ENCODE measurements around the gene HIVEP2. TPM values are rescaled to one million over a fixed set of nuclear protein-coding genes. Genes with fewer than 3 reads are reported as not detected.

HIVEP2 gene
- total RNA-seq, 1 donor from 2014 or later, result 12.3 TPM

- DNase-seq (ENCODE audit: low read depth), result no peak
- TF ChIP-seq CTCF (conservative IDR thresholded peaks at IDR 0.05; ENCODE audit: low read depth, low read length), result no peak
- no peak overlapping the region for H3K4me3 ChIP-seq (ENCODE audit: low read depth, low read length)
Observed at GRCh38 chr6:142913036-142913510, 31.9 kb downstream of the HIVEP2 start.

- DNase-seq (ENCODE audit: low read depth), result no peak
Observed at GRCh38 chr6:142912125-142912524, 32.9 kb downstream of the HIVEP2 start.

GRCh38 chr6:142911430-142911829 lies 33.5 kb downstream of the HIVEP2 start:
- no peak overlapping the region for H3K4me3 ChIP-seq (ENCODE audit: low read depth, low read length)
- TF ChIP-seq CTCF (conservative IDR thresholded peaks at IDR 0.05; ENCODE audit: low read depth, low read length), result no peak
- no peak for DNase-seq (ENCODE audit: low read depth)

More at GRCh38 chr6:142912125-142912524, 32.9 kb downstream of the HIVEP2 start:
- TF ChIP-seq CTCF (conservative IDR thresholded peaks at IDR 0.05; ENCODE audit: low read depth, low read length), result no peak
- no peak overlapping the region for H3K4me3 ChIP-seq (ENCODE audit: low read depth, low read length)

GRCh38 chr6:142909686-142910085 lies 35.3 kb downstream of the HIVEP2 start:
- no peak for TF ChIP-seq CTCF (conservative IDR thresholded peaks at IDR 0.05; ENCODE audit: low read depth, low read length)
- DNase-seq (ENCODE audit: low read depth), result no peak
- H3K4me3 ChIP-seq (ENCODE audit: low read depth, low read length), result no peak overlapping the region

- TF ChIP-seq CTCF (conservative IDR thresholded peaks at IDR 0.05; ENCODE audit: low read depth, low read length), result no peak
- no peak for DNase-seq (ENCODE audit: low read depth)
Observed at GRCh38 chr6:142908235-142908634, 36.7 kb downstream of the HIVEP2 start.

GRCh38 chr6:142907544-142907943 lies 37.4 kb downstream of the HIVEP2 start:
- no peak for DNase-seq (ENCODE audit: low read depth)
- no peak overlapping the region for H3K4me3 ChIP-seq (ENCODE audit: low read depth, low read length)
- no peak for TF ChIP-seq CTCF (conservative IDR thresholded peaks at IDR 0.05; ENCODE audit: low read depth, low read length)

More at GRCh38 chr6:142908235-142908634, 36.7 kb downstream of the HIVEP2 start:
- H3K4me3 ChIP-seq (ENCODE audit: low read depth, low read length), result no peak overlapping the region

GRCh38 chr6:142906945-142907470 lies 38.0 kb downstream of the HIVEP2 start:
- DNase-seq (ENCODE audit: low read depth), result no peak
- no peak overlapping the region for H3K4me3 ChIP-seq (ENCODE audit: low read depth, low read length)
- no peak for TF ChIP-seq CTCF (conservative IDR thresholded peaks at IDR 0.05; ENCODE audit: low read depth, low read length)

Measured in epithelial cell of proximal tubule (primary cell).